HG03159 (cell line): ENCODE results near the gene TMEM163.
"Not testable (repeated sequence)": the region's sequence is repeated elsewhere in the genome, so short reads cannot be mapped to it uniquely, and the experiment has no call there.

ENCODE experiments used
- ATAC-seq: cut with Tn5 transposase; IDR thresholded peaks from one replicate; pipeline ENCODE4 v1.9.1; 2021; ENCODE audit warnings: mild to moderate bottlenecking, moderate library complexity; ENCODE audit not compliant: unreplicated experiment

The TMEM163 gene

GRCh38 chr2:134583997-134584520 is 134.7 kb downstream of the TMEM163 start:
- ATAC-seq: no peak

DNA sequence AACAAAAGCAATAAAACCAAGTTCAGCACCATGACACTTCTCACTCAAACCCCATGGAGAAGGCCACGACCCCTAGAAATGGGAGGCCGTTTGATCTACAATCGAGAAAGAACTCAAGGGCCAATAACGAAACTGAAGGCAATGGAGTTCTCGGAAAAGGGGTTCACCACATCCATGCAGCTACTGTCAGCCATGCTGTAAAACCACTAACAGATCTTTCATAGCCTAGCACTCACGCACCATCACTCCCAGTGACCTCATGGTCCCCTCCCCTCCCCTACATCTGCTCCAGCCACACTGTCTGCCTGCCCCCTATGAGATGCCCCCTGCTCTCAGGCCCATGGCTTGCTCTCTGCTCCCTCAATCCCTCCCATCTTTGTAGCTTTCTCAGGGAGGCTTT is 135.3 kb downstream of the TMEM163 start:
- ATAC-seq: no peak

DNA sequence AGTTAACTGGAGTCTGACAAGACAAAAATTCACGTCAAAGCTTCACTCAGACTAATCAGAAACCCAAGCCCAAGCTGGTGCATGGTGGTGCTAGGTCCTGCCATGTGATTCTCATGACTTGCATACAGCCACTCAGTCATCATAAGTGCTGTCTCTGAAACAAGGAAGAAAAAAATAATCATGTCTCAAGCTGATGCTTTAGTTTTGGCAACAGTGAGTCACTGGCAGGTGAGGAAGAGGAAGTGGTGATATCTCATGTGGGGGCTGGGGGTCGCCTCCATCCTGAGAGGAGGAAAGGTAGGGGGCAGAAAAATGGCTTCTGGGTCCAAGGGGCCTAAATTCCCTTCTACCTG is 136.3 kb downstream of the TMEM163 start:
- peak; percentile 46 for ATAC-seq

GRCh38 chr2:134581877-134582546 is 136.8 kb downstream of the TMEM163 start:
- ATAC-seq: peak; percentile 55

DNA sequence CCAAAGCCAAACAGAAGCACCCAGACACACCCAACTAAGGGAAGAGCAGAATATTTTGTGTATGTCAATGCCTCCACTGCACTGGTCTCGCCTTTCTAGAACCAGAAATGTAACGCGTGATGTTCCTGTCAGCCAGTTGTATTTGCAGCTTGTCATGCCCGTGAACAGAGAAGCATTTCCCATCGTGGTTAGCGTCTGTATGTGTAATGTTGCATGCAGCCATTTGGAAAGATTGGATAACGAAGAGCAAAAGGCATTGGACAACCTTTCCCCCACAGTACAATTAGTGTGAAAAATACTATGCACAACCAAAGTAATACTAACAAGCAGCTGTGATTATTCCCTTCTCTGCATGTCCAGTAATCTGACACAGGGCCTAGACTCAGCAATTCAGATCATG is 140.5 kb downstream of the TMEM163 start:
- no peak for ATAC-seq

GRCh38 chr2:134576478-134576877 is 142.3 kb downstream of the TMEM163 start:
- ATAC-seq: no peak

DNA sequence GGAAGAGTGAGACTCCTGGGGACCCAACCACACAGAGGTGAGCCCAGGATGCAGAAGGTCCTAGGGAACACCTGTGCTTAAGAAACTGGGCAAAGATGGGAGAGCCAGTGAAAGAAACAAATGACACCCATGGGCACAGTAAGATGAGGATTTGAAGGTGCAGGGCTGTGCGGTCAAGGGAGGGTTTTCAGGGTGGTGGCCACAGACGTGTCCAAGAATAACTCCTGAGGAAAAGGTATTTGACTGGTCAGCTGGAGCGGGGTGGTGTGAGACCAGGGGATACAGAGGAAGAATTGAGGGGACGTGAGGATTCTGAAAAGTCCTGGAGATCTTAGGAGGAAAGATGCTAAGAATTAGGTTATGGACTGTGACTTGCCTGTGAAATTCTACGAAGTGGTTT is 142.9 kb downstream of the TMEM163 start:
- no peak for ATAC-seq

DNA sequence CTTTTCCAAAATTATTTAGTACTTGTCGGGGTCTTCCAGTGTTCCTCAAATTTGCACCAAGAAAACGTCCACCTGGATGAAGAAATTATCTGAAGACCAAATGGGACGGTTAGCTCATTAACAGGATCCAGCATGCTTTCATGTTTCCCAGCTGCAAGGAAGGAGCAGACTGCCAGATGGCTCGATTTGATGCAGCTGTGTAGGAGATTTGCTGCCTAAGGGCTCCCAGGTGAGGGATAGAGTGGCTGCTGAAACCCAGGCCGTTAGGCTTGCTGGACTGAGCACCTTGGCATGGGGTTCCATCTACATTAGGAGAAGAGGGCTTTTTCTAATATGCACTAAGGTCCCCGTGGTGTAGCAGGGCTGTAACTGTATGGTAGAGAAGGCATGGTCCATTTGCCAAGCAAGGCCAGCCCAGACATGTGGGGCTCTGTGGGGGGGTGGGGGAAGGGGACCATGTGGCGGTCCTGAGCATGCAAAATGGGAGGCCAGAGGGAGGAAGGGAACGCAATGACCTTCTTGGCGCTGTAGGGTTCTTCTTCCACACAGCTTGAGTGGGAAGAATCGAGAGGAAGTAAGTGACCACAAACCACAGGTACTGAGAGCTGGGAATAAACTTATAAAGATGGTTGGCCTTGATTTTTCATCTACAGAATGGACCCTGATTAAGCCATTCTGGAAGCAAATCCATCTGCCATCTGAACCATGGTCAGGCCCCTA is 144.0 kb downstream of the TMEM163 start:
- ATAC-seq: no peak

DNA sequence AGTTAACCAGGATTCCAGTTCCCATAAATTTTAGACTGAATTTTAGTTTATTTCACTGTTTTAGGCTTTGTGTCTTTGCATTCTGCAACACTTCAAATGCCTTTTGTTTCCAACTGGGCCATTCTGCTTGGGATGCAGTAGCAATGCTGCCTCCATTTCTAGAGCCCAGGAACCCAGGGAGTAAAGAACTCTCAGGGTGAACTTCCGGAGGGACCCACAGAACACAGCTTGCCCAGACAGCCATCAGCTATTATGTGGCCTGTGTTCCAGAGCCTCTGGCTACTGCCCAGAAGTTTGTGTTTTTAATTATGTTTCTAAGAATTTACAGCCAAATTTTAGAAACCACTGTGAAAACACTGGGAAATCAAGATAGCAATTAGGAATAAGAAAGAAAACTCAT is 145.1 kb downstream of the TMEM163 start:
- ATAC-seq: no peak

GRCh38 chr2:134573085-134573370 is 145.8 kb downstream of the TMEM163 start:
- ATAC-seq: no peak

GRCh38 chr2:134572314-134573084 is 146.3 kb downstream of the TMEM163 start:
- ATAC-seq: no peak

DNA sequence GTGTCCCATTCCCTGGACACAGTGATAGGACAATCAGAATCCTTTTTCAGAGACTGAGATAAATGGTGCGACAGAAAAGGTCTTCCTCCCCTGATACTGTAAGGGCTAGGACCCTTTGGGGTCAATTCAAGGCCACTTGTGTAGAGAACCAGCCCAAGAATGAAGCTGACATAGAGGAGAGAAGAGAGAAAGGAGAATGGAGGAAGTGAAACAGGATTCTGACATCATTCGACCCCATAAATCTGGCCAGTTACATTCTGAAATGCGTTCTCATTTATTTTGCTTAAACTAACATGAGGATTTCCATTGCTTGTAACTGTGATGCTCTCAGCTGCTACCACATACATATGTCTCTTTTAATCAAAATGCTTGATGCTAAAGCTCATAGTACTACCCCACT is 148.1 kb downstream of the TMEM163 start:
- ATAC-seq: no peak

GRCh38 chr2:134568413-134568812 is 150.4 kb downstream of the TMEM163 start:
- ATAC-seq: no peak

GRCh38 chr2:134567666-134568065 is 151.1 kb downstream of the TMEM163 start:
- ATAC-seq: no peak

DNA sequence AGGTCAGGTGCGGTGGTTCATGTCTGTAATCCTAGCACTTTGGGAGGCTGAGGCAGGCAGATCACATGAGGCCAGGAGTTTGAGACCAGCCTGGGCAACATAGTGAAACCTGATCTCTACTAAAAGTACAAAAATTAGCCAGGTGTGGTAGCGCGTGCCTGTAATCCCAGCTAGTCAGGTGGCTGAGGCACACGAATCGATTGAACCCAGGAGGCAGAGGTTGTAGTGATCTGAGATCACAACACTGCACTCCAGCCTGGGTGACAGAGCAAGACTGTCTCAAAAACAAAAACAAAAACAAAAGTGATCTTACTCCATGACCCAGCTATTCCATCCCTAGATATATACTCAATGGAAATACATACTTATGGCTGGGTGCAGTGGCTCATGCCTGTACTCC is 153.8 kb downstream of the TMEM163 start:
- ATAC-seq: not testable (repeated sequence)

DNA sequence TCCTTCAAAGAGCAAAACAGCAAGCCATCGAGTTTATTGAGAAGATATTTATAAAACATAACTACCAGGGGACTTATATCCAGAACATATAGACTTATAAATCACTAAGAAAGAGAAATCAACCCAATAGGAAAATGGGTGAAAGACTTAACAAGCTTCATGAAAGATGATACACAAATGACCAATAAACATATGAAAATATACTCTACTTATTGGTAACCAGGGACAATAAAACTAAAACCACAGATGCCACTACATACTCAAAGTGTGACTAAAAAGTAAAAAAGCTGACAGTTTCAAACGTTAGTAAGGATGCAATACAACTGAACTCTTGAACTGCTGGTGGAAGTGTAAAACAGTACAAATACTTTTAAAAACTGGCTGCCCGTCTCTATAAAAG is 154.3 kb downstream of the TMEM163 start:
- no peak for ATAC-seq

GRCh38 chr2:134558208-134558830 is 160.5 kb downstream of the TMEM163 start:
- no peak for ATAC-seq

DNA sequence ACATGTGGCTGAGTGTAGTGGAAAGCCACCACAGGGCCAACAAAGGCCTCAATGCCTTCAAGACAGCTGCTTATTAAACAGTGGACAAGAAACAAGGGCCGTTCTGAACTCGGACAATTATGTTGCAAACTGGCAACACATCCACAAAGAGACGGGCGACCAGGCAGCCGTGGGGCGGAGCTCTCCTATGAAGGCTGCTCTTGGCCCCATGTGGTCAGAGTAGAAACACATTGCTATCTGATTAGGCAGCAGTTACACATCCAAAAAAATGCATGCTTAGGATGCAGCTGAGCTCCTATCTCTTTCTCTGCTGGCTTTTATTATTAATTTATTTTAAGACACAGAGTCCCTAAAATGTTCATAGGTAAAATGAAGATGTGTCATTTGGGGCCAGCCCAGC is 163.4 kb downstream of the TMEM163 start:
- ATAC-seq: no peak

GRCh38 chr2:134553657-134554056 is 165.1 kb downstream of the TMEM163 start:
- no peak for ATAC-seq

GRCh38 chr2:134550566-134551164 is 168.1 kb downstream of the TMEM163 start:
- ATAC-seq: no peak

DNA sequence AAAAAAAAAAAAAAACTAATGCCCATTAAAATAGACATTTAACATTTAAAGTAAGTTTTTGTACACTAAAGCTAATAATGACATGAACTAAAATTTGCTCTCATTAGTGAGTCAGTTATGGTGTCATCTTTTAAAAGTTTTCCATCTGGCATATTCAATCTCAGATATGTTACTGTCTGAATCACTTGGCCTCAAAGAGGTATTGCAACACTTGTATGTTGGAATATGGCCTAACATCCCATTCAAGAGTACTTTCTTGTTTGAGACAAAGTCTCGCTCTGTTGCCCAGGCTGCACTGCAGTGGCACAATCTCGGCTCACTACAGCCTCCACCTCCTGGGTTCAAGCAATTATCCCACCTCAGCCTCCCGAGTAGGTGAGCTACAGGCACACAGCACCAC is 169.7 kb downstream of the TMEM163 start:
- ATAC-seq: no peak
